ENCODE measurements around the gene KCTD11. TPM values are rescaled to one million over a fixed set of nuclear protein-coding genes. Genes with fewer than 3 reads are reported as not detected.

Gene KCTD11
- total and polyA plus RNA-seq, 2 experiments from 2014 or later = 16.2 to 27.2 TPM

GRCh38 chr17:7388856-7389255 is 36.9 kb downstream of the KCTD11 start:
- DNase-seq = no peak
- no peak for TF ChIP-seq EZH2phosphoT487 (IDR thresholded peaks at IDR 0.05; ENCODE audit: insufficient read depth, low read depth)
- no peak for TF ChIP-seq EZH2 (IDR thresholded peaks at IDR 0.05; ENCODE audit: insufficient read depth, poor library complexity, severe bottlenecking)
- Histone ChIP-seq H3K27me3 (replicated peaks; ENCODE audit: insufficient read depth) (no peaks in the 10 kb centered on the region), H3K4me1 (ENCODE audit: insufficient read depth) (no peaks in the 10 kb centered on the region), H3K9me2 (ENCODE audit: insufficient read depth) (no peaks in the 10 kb centered on the region), H3K36me3 (ENCODE audit: low read depth) (peaks cover 4% of the 10 kb centered on the region; the same call in 1 of the 2 replicates), H3K79me2 (ENCODE audit: insufficient read depth) (peaks cover 19% of the 10 kb centered on the region), H3K27ac (no peak overlapping the region), H3K9me3 (ENCODE audit: low read depth) (no peaks in the 10 kb centered on the region), H2AFZ (no peak overlapping the region), H3F3A (ENCODE audit: insufficient read depth) (no peaks in the 10 kb centered on the region), H3K4me3 (no peak overlapping the region), H3K9ac (no peak overlapping the region), H3K4me2 (ENCODE audit: unreplicated experiment) (no peak overlapping the region), H4K20me1 (ENCODE audit: insufficient read depth) (no peaks in the 10 kb centered on the region)
- in situ Hi-C loops (cut with MboI) = no loop called here
- WGBS, 2 experiments (ENCODE audit: low coverage in 1 of 2, low lambda C conversion rate in 2 of 2, missing lambda C conversion rate in 2 of 2) = 94 to 97% methylated on average over 10 of the region's 10 CpGs

GRCh38 chr17:7389924-7390910 is 38.3 kb downstream of the KCTD11 start:
- in situ Hi-C loops (cut with MboI) = no loop called here
- 83 to 92% methylated on average over 17 to 19 of the region's 19 CpGs for WGBS, 2 experiments (ENCODE audit: low coverage in 1 of 2, low lambda C conversion rate in 2 of 2, missing lambda C conversion rate in 2 of 2)

GRCh38 chr17:7391307-7391706 is 39.3 kb downstream of the KCTD11 start:
- H3F3A ChIP-seq (ENCODE audit: insufficient read depth) = 0 out of 2 replicates have a peak, but pooled peaks cover 6% of the 10 kb centered on the region
- DNase-seq = no peak
- H4K20me1 ChIP-seq (ENCODE audit: insufficient read depth) = no peaks in the 10 kb centered on the region
- no peak overlapping the region for H3K4me3 ChIP-seq
- 89 to 96% methylated on average over 2 of the region's 2 CpGs for WGBS, 2 experiments (ENCODE audit: low coverage in 1 of 2, low lambda C conversion rate in 2 of 2, missing lambda C conversion rate in 2 of 2)
- no peaks in the 10 kb centered on the region for H3K9me2 ChIP-seq (ENCODE audit: insufficient read depth)
- no peak overlapping the region for H3K9ac ChIP-seq
- in situ Hi-C loops (cut with MboI) = no loop called here
- H3K79me2 ChIP-seq (ENCODE audit: insufficient read depth) = peaks cover 22% of the 10 kb centered on the region
- no peak overlapping the region for H2AFZ ChIP-seq
- no peak overlapping the region for H3K27ac ChIP-seq
- no peaks in the 10 kb centered on the region for H3K9me3 ChIP-seq (ENCODE audit: low read depth)
- peaks cover 4% of the 10 kb centered on the region; the same call in 1 of the 2 replicates for H3K4me1 ChIP-seq (ENCODE audit: insufficient read depth)
- no peak for TF ChIP-seq EZH2phosphoT487 (IDR thresholded peaks at IDR 0.05; ENCODE audit: insufficient read depth, low read depth)
- no peak overlapping the region for H3K4me2 ChIP-seq (ENCODE audit: unreplicated experiment)
- H3K36me3 ChIP-seq (ENCODE audit: low read depth) = peaks cover 4% of the 10 kb centered on the region; the same call in 1 of the 2 replicates
- no peaks in the 10 kb centered on the region for H3K27me3 ChIP-seq (replicated peaks; ENCODE audit: insufficient read depth)

More at GRCh38 chr17:7389924-7390910, 38.3 kb downstream of the KCTD11 start:
- Histone ChIP-seq H3K4me1 (ENCODE audit: insufficient read depth) (peaks cover 3% of the 10 kb centered on the region; the same call in 1 of the 2 replicates), H3K9ac (no peak overlapping the region), H3K4me3 (no peak overlapping the region), H2AFZ (no peak overlapping the region), H3K9me3 (ENCODE audit: low read depth) (no peaks in the 10 kb centered on the region), H3K4me2 (ENCODE audit: unreplicated experiment) (no peak overlapping the region), H3K9me2 (ENCODE audit: insufficient read depth) (no peaks in the 10 kb centered on the region), H4K20me1 (ENCODE audit: insufficient read depth) (no peaks in the 10 kb centered on the region), H3K36me3 (ENCODE audit: low read depth) (peaks cover 4% of the 10 kb centered on the region; the same call in 1 of the 2 replicates), H3F3A (ENCODE audit: insufficient read depth) (no peaks in the 10 kb centered on the region), H3K79me2 (ENCODE audit: insufficient read depth) (peaks cover 22% of the 10 kb centered on the region), H3K27ac (no peak overlapping the region), H3K27me3 (replicated peaks; ENCODE audit: insufficient read depth) (no peaks in the 10 kb centered on the region)
- TF ChIP-seq EZH2 (IDR thresholded peaks at IDR 0.05; ENCODE audit: insufficient read depth, poor library complexity, severe bottlenecking) (no peak), EZH2phosphoT487 (IDR thresholded peaks at IDR 0.05; ENCODE audit: insufficient read depth, low read depth) (no peak)
- DNase-seq = no peak

- Histone ChIP-seq H3K27me3 (replicated peaks; ENCODE audit: insufficient read depth) (no peaks in the 10 kb centered on the region), H3F3A (ENCODE audit: insufficient read depth) (0 out of 2 replicates have a peak, but pooled peaks cover 6% of the 10 kb centered on the region), H3K9me2 (ENCODE audit: insufficient read depth) (no peaks in the 10 kb centered on the region), H3K9ac (peak overlapping the region; percentile 89), H3K9me3 (ENCODE audit: low read depth) (no peaks in the 10 kb centered on the region), H3K4me2 (ENCODE audit: unreplicated experiment) (peak overlapping the region; percentile 94), H3K4me3 (peak overlapping the region; percentile 91), H3K27ac (no peak overlapping the region), H3K4me1 (ENCODE audit: insufficient read depth) (peaks cover 4% of the 10 kb centered on the region; the same call in 1 of the 2 replicates), H2AFZ (peak overlapping the region; percentile 80), H3K36me3 (ENCODE audit: low read depth) (peaks cover 4% of the 10 kb centered on the region; the same call in 1 of the 2 replicates), H4K20me1 (ENCODE audit: insufficient read depth) (no peaks in the 10 kb centered on the region), H3K79me2 (ENCODE audit: insufficient read depth) (peaks cover 22% of the 10 kb centered on the region)
- in situ Hi-C loops (cut with MboI) = no loop called here
- DNase-seq = no peak
- TF ChIP-seq EZH2 (IDR thresholded peaks at IDR 0.05; ENCODE audit: insufficient read depth, poor library complexity, severe bottlenecking) = no peak
- TF ChIP-seq EZH2phosphoT487 (IDR thresholded peaks at IDR 0.05; ENCODE audit: insufficient read depth, low read depth) = no peak
- 81 to 83% methylated on average over 41 to 42 of the region's 42 CpGs for WGBS, 2 experiments (ENCODE audit: low coverage in 1 of 2, low lambda C conversion rate in 2 of 2, missing lambda C conversion rate in 2 of 2)
Observed at GRCh38 chr17:7392696-7393612, 41.0 kb downstream of the KCTD11 start.
